HUDEP-2 (cell line): ENCODE data around the gene NLRC4.
"Not testable (repeated sequence)": the region's sequence is repeated elsewhere in the genome, so short reads cannot be mapped to it uniquely, and the experiment has no call there.

Source experiments
- DNase-seq, 76 experiments: peaks; one replicate each; lab custom pipeline; 2025; ENCODE audit not compliant: unreplicated experiment in 76 of 76; lab: John Stamatoyannopoulos, UW

Gene NLRC4

DNA sequence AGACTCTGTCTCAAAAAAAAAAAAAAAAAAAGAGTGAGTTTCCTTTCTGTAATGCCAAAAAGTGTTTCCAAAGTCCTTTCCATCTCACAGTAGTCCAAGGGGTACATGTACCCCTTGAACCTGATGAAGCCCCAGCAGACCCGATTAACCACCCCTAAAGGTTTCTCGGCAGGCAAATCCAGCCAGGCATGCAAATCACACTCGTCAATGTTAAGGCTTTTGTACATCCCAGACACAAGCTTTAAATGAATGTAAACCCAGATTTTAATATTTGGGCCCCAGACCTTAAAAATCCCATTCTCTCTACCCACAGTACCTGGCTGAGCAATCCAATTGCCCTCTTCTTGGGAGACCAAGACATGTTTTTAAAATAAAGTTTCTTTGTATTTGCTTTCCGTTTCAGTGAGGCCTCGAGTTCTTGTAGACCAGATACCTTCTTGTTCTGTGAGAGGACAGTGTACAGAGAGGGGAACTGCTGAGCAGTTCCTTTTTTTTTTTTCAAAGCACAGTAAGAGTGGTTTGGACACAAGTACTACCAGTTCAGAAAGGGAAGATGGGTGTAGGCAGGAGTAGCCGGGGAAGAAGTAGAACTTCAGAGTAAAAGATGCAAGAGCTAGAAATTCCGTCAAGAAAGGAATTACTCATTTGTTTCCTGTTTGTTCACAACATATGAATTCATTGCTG is at the start of gene NLRC4:
Gene NLRC4, minus strand, starts transcription at position 465 of the 684 bp plus-strand sequence. CDS start 8,111 bp downstream, outside the sequence.
- DNase-seq = no peak

- no peak for DNase-seq
These were observed 45.9 kb upstream of the NLRC4 start for GRCh38 chr2:32310577-32310976.

DNA sequence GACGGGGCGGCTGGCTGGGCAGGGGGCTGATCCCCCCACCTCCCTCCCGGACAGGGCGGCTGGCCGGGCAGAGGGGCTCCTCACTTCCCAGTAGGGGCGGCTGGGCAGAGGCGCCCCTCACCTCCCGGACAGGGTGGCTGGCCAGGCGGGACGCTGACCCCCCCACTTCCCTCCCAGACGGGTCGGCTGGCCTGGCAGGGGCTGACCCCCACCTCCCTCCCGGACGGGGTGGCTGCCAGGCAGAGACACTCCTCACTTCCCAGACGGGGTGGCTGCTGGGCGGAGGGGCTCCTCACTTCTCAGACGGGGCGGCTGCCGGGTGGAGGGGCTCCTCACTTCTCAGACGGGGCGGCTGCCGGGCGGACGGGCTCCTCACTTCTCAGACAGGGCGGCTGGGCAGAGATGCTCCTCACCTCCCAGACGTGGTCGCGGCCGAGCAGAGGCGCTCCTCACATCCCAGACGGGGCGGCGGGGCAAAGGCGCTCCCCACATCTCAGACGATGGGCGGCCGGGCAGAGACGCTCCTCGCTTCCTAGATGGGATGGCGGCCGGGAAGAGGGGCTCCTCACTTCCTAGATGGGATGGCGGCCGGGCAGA is 29.4 kb upstream of the NLRC4 start:
- DNase-seq = not testable (repeated sequence)

DNA sequence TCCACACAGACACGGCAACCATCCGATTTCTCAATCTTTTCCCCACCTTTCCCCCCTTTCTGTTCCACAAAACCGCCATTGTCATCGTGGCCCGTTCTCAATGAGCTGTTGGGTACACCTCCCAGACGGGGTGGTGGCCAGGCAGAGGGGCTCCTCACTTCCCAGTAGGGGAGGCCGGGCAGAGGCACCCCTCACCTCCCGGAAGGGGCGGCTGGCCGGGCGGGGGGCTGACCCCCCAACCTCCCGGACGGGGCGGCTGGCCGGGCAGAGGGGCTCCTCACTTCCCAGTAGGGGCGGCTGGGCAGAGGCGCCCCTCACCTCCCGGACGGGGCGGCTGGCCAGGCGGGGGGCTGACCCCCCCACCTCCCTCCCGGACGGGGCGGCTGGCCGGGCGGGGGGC is 28.8 kb upstream of the NLRC4 start:
- not testable (repeated sequence) for DNase-seq

GRCh38 chr2:32291746-32292145 is 27.1 kb upstream of the NLRC4 start:
- no peak for DNase-seq

GRCh38 chr2:32290000-32290339 is 25.3 kb upstream of the NLRC4 start:
- no peak for DNase-seq

DNA sequence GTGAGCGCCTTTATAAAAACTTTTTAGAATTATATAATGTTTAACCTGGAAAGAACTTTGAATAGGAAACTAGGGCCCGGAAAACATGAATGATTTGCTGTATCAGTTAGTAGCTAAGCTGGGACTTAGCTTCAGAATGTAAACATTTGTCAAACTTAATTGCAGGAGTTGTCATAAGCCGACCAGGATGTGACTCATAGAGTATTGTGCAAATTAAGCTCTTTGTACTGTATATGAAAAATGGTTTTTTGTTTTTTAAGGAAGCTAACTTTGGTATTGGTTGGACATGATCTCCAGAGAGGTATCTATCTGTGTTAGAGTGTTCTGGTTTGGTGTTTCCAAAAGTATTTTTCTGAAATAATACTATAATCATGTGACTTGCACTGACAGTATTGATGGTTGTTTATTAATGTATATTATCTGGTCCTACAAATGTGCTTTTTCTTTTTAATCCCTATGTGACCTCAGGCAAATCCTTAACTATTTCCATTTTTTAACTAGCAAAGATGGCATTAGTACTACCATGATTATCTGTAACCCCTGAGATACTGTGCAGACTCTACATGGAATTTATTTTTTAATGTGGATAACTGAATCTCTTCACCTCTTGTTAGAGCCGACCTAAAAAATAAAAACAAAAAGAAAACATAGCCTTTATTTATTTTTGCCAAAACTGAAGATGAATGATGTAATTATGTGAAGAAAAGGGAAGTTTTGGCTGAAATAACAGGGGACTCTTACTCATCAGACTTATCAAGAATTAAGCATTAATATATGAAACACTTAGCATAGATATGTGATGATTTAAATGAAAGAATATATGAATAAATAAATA is 24.7 kb upstream of the NLRC4 start:
- no peak for DNase-seq

DNA sequence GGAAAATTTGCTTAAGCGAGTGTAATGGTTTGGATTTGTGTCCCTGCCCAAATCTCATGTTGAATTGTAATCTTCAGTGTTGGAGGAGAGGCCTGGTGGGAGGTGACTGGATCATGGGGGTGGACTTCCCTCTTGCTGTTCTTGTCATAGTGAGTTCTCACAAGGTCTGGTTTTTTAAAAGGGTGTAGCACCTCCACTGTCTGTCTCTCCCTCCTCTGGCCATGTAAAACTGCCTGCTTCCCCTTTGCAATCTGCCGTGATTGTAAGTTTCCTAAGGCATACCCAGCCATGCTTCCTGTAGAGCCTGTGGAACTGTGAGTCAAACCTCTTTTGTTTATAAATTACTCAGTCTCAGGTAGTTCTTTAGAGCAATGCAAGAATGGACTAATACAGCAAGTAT is 19.6 kb upstream of the NLRC4 start:
- DNase-seq = no peak

DNA sequence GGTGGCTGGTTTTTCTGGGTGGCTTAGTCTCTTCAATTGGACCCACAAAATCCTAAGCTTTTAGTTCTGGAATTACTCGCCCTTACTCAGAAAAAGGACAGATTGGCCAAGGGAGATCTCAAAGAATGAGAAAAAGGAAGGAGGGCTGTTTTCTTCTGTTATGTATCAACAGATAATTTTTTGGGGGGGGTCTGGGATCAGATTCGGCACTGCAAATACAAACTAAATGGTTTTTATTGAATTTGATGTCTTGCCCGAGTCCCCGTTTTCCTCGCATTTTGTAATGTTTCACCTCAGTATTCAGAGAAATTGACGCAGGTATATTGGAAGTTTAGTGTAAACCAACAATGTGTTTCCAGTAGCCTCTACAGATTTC is 13.8 kb upstream of the NLRC4 start:
- DNase-seq = no peak

GRCh38 chr2:32277674-32278477 is 13.2 kb upstream of the NLRC4 start, which contains the start of gene YIPF4:
Gene YIPF4, plus strand, starts transcription at chr2:32277904. Its CDS starts 252 bp downstream, at chr2:32278156.
- peak in 74 of 76 experiments; percentile 8 to 93 (median 79) for DNase-seq

- DNase-seq = no peak
These were observed 12.6 kb upstream of the NLRC4 start for GRCh38 chr2:32277363-32277673.

- DNase-seq = not testable (repeated sequence)
These were observed 11.1 kb upstream of the NLRC4 start for GRCh38 chr2:32275790-32276189.

DNA sequence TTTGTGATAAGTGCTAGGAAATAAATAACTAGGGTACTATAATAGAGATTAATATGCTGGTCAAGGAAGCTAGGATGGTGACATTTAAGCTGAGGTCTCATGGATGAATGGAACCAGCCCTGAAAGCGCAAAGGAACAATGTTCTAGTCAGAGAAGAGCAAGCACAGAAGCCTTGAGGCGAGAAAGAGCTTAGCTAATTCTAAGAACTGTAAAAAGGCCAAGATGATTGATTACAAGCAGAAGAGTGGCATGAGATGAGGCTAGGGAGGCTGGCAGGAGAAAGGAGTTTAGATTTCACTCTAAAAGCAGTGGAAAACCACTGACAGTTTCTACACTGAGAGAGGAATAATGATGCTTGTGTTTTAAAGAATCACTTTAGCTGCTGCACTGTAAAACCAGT is 9.6 kb upstream of the NLRC4 start:
- no peak for DNase-seq

DNA sequence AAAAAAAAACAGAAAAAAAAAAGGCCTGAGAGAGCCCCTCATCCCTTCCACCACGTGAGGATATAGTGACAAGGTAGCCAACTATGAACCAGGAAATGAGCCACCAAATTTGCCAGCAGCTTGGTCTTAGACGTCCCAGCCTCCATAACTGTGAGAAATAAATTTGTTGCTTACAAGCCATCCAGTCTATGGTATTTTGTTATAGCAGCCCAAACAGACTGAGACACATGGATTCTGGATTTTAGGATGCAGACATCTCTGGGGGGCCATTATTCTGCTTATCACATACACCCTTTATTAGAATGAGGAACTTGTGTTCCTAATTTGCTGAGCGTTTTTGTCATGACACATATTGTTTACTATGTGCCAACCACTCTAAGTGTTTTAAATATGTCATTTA is 7.6 kb upstream of the NLRC4 start:
- no peak for DNase-seq

DNA sequence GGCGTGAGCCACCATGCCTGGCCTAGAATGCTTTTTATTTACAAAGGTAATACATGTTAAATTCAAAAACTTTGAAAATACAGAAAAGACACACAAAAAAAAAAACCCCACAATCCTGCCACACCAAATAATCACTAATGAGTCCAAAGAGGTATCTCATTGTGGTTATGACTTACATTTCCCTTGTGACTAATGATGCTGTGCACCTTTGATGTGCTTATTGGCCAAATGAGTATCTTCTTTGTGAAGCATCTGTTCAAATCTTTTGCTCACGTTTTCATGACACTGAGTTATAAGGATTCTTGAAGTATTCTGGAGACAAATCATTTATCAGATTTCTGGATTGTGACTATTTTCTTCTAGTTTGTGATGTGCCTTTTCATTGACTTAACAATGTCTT is 6.4 kb upstream of the NLRC4 start:
- DNase-seq = no peak

GRCh38 chr2:32262105-32262504 is 2.6 kb downstream of the NLRC4 start:
- no peak for DNase-seq

DNA sequence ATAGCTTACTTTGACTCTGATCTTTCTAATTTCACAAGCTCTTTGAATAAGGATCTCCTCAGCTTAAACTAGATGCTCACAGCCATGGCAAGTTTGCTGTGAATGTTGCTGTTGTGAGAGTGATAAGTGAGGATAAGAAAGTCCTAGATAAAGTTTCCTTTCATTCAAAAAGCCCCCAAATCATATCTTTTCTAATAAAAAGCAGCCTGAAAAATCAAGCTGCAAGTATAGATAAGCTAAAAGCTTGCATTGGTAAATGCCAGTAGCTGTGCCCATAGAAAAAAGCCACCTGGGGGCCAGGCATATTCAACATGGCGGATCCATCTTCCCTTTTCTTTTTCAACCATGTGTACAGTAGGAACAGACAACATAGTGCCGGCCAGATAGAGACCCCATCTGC is 4.3 kb downstream of the NLRC4 start:
- peak in 14 of 76 experiments; percentile 2 to 63 (median 22) for DNase-seq

DNA sequence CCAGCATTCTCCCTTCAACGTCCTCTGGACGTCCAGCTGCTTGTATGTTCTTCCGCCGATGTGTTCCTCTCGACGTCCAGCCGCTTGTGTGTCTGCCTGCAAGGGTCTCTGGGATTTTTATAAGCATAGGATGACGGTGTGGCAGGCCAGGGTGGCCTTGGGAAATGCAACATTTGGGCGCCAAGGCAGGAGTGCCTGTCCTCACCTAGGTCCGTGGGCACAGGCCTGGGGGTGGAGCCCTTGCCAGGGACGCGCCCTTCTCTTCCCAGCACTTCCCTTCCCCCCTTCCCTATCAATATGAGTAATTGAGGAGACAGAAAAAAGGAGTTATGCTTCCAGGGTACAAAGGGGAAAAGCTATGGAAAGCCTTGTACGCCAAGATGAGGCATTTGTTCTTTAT is 6.4 kb downstream of the NLRC4 start:
- DNase-seq = no peak

- no peak for DNase-seq
These were observed 14.4 kb downstream of the NLRC4 start for GRCh38 chr2:32250290-32250689.

DNA sequence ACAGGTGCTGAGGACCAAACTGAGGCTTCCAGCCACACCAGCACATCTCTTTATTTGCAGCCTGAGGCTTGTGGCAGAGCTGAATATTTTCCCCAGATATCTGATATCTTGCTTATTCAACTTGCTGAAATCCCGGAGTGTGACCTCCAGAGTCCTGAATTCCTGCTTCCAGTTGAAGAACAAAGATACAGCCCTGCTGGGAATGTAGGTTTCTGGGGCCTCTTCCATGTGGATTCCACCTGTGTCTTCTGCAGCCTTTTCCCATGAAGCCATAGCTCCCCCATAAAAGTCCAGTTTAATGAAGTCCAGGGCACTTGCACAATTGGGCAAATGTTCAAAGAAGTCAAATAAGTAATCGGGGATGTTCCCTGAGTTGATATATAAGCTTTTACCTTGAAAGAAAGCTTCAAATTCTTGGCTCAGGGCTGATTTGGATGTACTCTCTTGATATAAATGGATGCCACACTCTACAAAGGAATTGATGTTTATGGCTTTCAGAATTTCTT is 14.9 kb downstream of the NLRC4 start:
- no peak for DNase-seq

DNA sequence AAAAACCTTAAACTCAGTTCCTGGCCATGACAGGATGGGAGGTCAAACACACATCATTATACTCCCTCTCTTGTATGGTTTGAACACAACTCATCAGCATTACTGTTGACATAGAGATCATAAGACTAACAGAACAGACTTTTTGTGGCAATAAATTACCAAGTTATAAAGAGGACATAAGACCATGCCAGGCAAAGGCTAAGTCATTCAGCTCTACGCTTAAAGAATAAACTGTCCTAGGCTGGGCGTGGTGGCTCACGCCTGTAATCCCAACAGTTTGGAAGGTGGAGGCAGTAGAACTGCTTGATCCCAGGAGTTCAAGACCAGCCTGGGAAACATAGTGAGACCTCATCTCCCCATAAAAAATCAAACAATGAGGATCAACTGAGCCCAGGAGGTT is 16.4 kb downstream of the NLRC4 start:
- no peak for DNase-seq
